ENCODE data around the gene CYTH1.
"Not testable (repeated sequence)": the region's sequence is repeated elsewhere in the genome, so short reads cannot be mapped to it uniquely, and the experiment has no call there.

The CYTH1 gene

GRCh38 chr17:78785663-78786057 is 3.6 kb upstream of the CYTH1 start:
- no peak for DNase-seq

GRCh38 chr17:78785011-78785662 is 3.1 kb upstream of the CYTH1 start:
- no peak for DNase-seq

DNA sequence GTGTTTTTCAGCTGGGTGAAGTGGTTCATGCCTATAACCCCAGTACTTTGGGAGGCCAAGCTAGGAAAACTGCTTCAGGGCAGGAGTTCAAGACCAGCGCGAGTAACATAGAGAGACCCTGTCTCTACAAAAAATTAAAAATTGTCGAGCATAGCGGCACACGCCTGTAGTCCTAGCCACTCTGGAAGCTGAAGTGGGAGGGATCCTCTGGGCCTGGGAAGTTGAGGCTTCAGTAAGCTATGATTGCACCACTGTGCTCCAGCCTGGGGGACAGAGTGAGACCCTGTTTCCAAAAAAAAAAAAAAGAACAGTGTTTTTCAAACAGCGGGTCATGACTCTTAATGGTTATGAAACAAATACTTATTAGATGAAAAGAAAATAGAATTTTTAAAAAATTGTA is 2.3 kb upstream of the CYTH1 start:
- DNase-seq, result no peak

- no peak for DNase-seq
These were observed 1.7 kb upstream of the CYTH1 start for GRCh38 chr17:78783711-78784324.

DNA sequence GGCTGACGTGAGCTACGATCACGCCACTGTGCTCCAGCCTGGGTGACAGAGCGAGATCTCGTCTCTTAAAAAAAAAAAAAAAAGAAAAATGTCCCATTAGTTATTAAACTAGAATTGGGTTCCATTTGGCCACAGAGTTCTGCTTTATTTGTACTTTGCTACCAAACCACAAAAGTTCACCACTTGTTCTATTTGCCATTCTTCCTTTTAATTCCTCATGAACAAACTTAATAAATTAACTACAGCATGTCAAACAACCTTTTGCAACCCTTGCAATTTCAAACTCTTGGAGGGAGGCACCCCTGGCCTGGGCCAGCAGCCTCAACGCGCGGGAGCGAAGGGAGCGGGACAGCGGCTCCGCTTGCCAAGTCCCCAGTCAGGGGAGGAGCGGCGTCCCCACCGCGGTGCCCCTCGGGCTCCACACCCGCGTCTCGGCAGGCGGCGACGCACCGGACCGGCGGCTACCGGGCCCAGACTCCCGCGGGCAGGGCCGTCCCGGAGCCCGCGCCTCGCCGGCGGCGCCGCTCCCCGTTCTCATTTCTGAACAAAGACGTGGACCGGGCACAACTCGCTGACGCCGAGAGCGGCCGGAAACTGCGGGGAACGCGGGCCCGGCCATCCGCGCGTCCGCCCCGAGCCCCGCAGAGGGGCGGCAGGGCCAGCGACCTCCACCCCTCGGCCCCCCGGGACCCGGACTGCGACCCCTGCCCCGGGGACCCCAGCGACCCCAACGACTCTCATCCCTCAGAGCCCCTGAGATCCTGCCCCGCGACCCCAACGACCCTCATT is 775 bp downstream of the CYTH1 start:
- peak in 1 of 2 experiments; percentile 60 for DNase-seq

DNA sequence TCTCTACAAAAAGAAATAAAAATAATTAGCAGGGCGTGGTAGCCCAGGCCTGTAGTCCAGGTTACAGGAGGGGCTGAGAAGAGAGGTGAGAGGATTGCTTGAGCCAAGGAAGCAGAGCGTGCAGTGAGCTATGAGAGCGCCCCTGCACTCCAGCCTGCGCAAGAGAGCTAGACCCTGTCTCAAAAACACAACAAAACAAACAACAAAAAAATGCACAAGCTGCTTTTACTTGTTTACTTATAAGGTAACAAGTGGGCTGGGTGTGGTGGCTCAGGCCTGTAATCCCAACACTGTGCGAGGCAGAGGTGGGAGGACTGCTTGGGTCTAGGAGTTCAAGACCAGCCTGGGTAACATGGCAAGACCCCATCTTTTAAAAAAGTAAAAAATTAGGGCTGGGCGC is 1.7 kb downstream of the CYTH1 start:
- no peak for DNase-seq

GRCh38 chr17:78779850-78780249 is 2.2 kb downstream of the CYTH1 start:
- peak in 1 of 2 experiments; percentile 57 for DNase-seq

DNA sequence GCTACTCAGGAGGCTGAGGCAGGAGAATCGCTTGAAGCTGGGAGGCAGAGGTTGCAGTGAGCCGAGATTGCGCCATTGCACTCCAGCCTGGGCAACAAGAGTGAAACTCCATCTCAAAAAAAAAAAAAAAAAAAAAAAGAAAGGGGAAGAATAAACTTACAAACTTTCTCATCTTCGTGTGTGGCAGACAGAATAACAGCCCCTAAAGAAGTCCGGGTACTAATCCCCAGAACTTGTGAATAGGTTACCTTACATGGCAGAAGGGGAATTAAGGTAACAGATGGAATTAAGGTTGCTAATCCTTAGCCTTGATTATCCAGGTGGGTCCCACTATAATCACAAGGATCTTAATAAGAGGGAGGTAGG is 2.8 kb downstream of the CYTH1 start:
- DNase-seq, result not testable (repeated sequence)

- peak in 1 of 2 experiments; percentile 47 for DNase-seq
These were observed 4.2 kb downstream of the CYTH1 start for GRCh38 chr17:78777881-78778280.

- DNase-seq, result peak; percentile 75 to 80
These were observed 7.0 kb downstream of the CYTH1 start for GRCh38 chr17:78774956-78775571.

DNA sequence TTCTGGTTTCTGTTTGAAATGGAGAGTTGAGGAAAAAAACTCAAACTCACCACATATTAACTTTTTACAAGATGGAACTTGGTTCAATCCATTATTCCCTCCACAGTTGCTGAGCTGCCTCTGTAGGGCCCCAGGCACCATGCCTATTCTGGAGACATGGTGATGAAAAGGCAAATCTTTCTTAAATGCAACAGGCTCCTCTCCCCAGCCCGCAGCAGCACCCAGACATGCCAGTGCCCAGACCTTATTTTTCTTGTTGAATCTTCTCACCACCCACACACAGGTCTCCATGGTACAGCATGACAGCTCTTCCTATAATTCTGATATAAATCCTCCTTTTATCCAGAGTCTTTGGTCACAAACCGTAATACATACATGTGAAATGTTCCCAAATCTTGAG is 7.6 kb downstream of the CYTH1 start:
- peak in 1 of 2 experiments; percentile 47 for DNase-seq

DNA sequence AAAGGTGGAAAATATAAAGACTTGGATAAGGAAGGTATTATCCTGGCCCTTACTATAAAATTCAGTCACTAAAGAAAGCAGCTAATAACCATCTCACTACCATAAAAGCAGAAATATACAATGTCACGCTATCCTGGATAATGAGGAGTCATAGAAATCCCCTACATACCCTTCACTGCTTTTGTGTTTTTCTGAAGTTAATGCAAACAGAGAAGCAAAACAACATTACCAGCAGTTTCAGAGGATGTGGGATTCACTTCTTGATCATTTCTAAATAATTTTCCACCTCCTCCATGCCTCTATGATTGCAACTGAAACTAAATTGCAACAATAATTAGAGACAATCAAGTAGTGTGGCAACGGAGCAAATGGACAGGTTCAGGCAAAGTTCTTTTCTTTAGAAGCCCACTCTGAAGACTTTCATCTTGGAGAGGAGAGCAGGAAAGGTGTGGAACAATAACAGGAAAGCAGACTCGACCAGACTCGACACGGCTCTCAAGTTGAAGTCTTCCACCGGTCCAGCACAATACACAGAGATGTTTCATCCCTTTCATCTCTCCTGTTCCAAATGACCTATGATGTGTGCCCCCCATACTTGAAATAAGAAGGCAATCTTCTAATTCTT is 10.2 kb downstream of the CYTH1 start:
- no peak for DNase-seq

DNA sequence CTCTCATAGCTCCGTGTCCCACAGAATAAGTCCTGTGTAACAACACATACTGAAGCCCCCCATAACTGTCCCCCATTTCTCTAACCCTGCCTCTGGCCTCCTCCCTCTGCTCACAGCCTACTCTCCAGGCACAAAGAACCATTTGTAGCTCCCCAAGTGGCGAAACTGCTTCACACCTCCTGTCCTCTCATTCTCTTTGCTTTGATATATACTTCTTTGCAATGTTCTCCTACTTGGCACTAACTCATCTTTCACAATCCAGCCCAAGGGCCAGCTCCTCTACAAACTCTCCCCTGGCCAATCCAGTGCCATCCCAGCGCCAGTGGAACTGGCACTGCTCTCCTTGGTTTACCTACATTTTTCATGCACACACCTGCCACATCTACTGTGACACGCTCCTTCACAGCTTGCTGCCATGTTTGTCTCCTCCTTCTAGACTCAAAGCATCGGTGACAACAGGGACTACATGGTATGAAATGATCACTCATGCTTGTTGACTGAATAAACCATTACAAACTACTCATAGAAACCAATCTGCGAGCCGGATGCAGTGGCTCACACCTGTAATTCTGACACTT is 12.8 kb downstream of the CYTH1 start:
- DNase-seq, result no peak

DNA sequence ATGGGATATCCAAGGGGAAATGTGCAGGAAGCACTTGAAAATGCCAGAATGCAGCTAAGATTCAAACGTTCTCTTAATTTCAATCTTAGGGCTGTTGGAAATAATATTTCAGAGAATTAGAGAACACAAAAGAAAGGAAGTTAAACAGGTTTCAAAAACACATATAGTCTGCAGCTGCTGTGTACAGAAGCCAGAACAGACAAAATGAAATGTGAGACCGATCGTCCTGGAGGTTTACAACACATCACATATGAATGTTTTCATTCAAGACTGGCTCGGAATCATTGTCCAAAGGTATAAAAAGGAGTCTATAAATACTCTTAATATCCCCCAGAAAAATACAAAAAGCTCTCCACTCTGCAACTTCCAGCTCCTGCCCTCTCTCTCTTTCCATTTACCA is 14.3 kb downstream of the CYTH1 start:
- DNase-seq, result no peak

DNA sequence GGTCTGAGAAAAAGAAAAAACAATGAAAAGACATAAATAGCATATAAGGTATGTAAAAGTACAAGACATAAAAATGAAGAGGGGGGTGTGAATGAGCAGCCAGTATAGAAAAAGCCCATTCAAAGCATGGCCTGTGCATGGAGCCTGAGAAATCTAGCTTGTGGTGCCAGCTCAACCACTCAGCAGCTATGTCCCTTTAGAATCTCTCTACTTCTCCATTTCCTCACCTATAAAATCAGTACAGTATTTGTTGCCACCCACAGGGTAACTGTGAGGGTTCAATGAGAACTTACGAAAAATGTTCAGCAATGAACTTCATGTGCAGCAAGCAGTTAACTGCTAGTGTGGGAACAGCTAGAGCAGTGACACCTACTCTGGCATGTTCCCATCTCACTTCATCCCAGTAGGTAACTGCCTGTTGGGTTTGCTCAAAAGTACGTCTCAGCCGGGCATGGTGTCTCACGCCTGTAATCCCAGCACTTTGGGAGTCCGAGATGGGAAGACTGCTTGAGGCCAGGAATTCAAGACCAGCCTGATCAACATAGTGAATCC is 15.3 kb downstream of the CYTH1 start:
- DNase-seq, result no peak

DNA sequence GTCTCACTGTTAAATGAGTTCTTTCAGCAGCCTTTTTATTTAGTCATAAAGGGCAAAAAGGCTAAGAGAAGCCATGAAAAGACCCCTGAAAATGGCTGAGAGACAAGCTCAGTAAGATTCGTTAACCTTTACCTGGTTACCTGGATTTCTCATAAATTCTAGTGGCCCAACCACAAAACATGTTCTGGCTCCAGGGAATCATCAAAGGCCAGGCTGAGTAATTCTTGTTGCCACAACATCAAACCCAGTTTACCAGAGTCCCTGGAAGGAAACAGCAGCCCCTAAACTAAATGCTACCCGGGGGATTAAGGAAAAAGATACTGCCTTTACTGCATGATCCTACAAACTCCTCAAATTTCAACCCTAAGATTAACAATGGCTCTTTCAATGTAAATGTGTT is 15.8 kb downstream of the CYTH1 start:
- no peak for DNase-seq

DNA sequence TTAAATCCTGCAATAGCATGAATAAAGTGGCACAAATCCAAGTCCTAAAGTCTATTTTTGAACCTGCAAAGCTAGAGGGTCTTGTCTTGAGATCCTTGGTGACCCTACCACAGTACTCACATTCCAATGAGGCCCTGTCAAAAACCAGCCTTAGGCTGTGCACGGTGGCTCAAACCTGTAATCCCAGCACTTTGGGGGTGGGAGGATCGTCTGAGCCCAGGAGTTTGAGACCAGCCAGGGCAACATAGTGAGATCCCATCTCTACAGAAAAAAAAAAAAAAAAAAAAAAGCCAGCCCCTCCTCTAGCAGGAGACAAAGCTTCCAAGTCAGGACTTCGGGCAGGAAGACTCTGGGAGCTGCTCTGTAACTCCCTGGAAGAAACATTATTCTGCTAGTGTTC is 16.3 kb downstream of the CYTH1 start:
- DNase-seq, result no peak

DNA sequence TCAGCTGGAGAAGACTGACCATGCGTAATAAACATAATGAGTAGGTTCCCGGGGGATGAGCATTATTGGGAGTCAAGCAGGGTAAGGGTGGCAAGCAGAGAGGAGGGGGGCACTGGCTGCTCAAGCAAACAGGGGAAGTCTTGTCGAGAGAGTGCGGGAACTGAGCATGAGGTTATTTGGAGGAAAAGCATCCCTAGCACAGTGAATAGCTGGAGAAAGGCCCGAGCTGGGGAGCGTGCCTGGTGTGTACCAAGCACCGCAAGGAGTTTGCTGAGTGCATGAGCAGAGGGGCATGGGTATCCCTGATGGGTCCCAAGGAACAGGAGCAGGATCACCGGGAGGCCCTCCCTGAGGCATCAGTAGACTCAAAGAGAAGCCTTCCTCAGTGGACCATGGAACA is 17.2 kb downstream of the CYTH1 start:
- DNase-seq, result no peak

DNA sequence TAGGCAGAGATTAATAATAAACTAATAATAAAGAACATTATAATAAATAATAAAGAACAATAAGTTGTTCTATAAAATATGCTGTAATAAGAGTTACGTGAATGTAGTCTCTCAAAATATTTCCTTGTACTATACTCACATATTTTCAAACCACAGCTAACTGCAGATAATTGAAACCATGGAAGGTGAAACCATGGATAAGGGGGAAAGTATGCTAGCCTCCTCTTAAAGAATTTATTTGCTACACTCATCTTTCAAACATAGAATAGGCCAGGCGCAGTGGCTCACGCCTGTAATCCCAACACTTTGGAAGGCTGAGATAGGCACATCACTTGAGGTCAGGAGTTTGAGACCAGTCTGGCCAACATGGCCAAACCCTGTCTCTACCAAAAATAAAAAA is 18.5 kb downstream of the CYTH1 start:
- DNase-seq, result no peak

- no peak for DNase-seq
These were observed 20.2 kb downstream of the CYTH1 start for GRCh38 chr17:78761789-78762406.

GRCh38 chr17:78759969-78760352 is 22.1 kb downstream of the CYTH1 start:
- DNase-seq, result no peak
